ENCODE measurements around the gene AGPAT3. TPM values are rescaled to one million over a fixed set of nuclear protein-coding genes. Genes with fewer than 3 reads are reported as not detected.

The AGPAT3 gene
- total RNA-seq, 4 donors from 2014 or later, result 40.6 to 80.5 (median 65.3) TPM

GRCh38 chr21:43827015-43827611 is 37.9 kb upstream of the AGPAT3 start:
- Histone ChIP-seq H3K36me3 (no peaks in the 10 kb centered on the region), H3K9me3 (no peaks in the 10 kb centered on the region), H3K4me3 (replicated peaks in 1 of 3) (no peak overlapping the region), H3K4me1 (peaks cover 0 to 7% of the 10 kb centered on the region in 2 donors), H3K27ac (no peak overlapping the region), H3K27me3 (no peaks in the 10 kb centered on the region)
- DNase-seq, result no peak
- intact Hi-C loops (cut with DNase I), result no loop called here
- WGBS, 2 donors, result 69 to 72% methylated on average over 18 of the region's 18 CpGs
- TF ChIP-seq POLR2A (IDR thresholded peaks at IDR 0.05), result no peak
- no peak for TF ChIP-seq CTCF (IDR thresholded peaks at IDR 0.05)

GRCh38 chr21:43829161-43829560 is 35.9 kb upstream of the AGPAT3 start:
- intact Hi-C loops (cut with DNase I), result no loop called here
- 85 to 88% methylated on average over 12 of the region's 12 CpGs for WGBS, 2 donors

GRCh38 chr21:43829575-43830119 is 35.4 kb upstream of the AGPAT3 start:
- intact Hi-C loops (cut with DNase I), result no loop called here
- H3K27me3 ChIP-seq, result no peaks in the 10 kb centered on the region
- 75 to 78% methylated on average over 22 of the region's 22 CpGs for WGBS, 2 donors
- H3K9me3 ChIP-seq, result no peaks in the 10 kb centered on the region
- H3K36me3 ChIP-seq, result no peaks in the 10 kb centered on the region
- H3K4me1 ChIP-seq, result peaks cover 0 to 7% of the 10 kb centered on the region in 2 donors
- no peak for DNase-seq
- no peak overlapping the region for H3K4me3 ChIP-seq (replicated peaks in 1 of 3)
- H3K27ac ChIP-seq, result no peak overlapping the region
- no peak for TF ChIP-seq CTCF (IDR thresholded peaks at IDR 0.05)
- TF ChIP-seq POLR2A (IDR thresholded peaks at IDR 0.05), result no peak

More at GRCh38 chr21:43829161-43829560, 35.9 kb upstream of the AGPAT3 start:
- DNase-seq, result no peak
- Histone ChIP-seq H3K9me3 (no peaks in the 10 kb centered on the region), H3K27ac (no peak overlapping the region), H3K4me3 (replicated peaks in 1 of 3) (no peak overlapping the region), H3K36me3 (no peaks in the 10 kb centered on the region), H3K4me1 (peaks cover 0 to 7% of the 10 kb centered on the region in 2 donors), H3K27me3 (no peaks in the 10 kb centered on the region)
- no peak for TF ChIP-seq POLR2A (IDR thresholded peaks at IDR 0.05)
- no peak for TF ChIP-seq CTCF (IDR thresholded peaks at IDR 0.05)

- no peaks in the 10 kb centered on the region for H3K27me3 ChIP-seq
- H3K4me1 ChIP-seq, result peaks cover 0 to 6% of the 10 kb centered on the region in 2 donors
- WGBS, 2 donors, result 92 to 98% methylated on average over 14 of the region's 14 CpGs
Observed at GRCh38 chr21:43832158-43832550, 32.9 kb upstream of the AGPAT3 start.

More at GRCh38 chr21:43832158-43832550, 32.9 kb upstream of the AGPAT3 start:
- H3K4me3 ChIP-seq (replicated peaks in 1 of 3), result no peak overlapping the region
- H3K9me3 ChIP-seq, result no peaks in the 10 kb centered on the region
- no peak for DNase-seq
- H3K27ac ChIP-seq, result no peak overlapping the region
- no peaks in the 10 kb centered on the region for H3K36me3 ChIP-seq
- TF ChIP-seq POLR2A (IDR thresholded peaks at IDR 0.05), result no peak
- no peak for TF ChIP-seq CTCF (IDR thresholded peaks at IDR 0.05)
- intact Hi-C loops (cut with DNase I), result no loop called here
